GM12878 (cell line): Measurements from ENCODE around the gene IGF1R. TPM values are rescaled to one million over a fixed set of nuclear protein-coding genes. Genes with fewer than 3 reads are reported as not detected.

ENCODE experiments used
- ATAC-seq: fragments of 200-7000 bp; cut with Tn5 transposase; 3 replicates; pipeline ENCODE4 v1.9.1; 2020; ENCODE audit warnings: mild to moderate bottlenecking, moderate library complexity
- BruUV-seq: library from RNA; stranded (reverse); fragments of 400-500 nt; replicated peaks from 2 replicates; lab custom pipeline; 2021; lab: Mats Ljungman, UMichigan
- CTCF ChIA-PET: fragments of 300-600 bp; sonication (Branson Sonifier 250); formaldehyde crosslinking; extraction: SDS; loops from one replicate; lab custom pipeline; 2021; ENCODE audit warnings: inconsistent platforms; lab: Yijun Ruan, JAX
- POLR2A ChIA-PET: fragments of 350-600 bp; formaldehyde crosslinking; extraction: SDS; loops from one replicate; lab custom pipeline; 2021; ENCODE audit warnings: inconsistent platforms; lab: Charles Lee
- RAD21 ChIA-PET: fragments of 300-600 bp; sonication (Branson Sonifier 250); formaldehyde crosslinking; loops from one replicate; lab custom pipeline; 2023; ENCODE audit warnings: antibody characterized with exemption; ENCODE audit not compliant: unreplicated experiment; lab: Charles Lee
- SMC1A ChIA-PET: fragments of 300-600 bp; sonication (Branson Sonifier 250); formaldehyde crosslinking; loops from one replicate; lab custom pipeline; 2023; ENCODE audit not compliant: unreplicated experiment, uncharacterized antibody; lab: Charles Lee
- DNase-seq: peaks from one replicate; pipeline ENCODE4 v3.0.0-alpha.2; 2011; ENCODE audit warnings: low read depth, low spot score
- FAIRE-seq: peaks from 3 replicates; lab custom pipeline; 2011; peaks lifted over from hg19 to GRCh38; lab: Jason Lieb, UNC
- H2AFZ ChIP-seq: 2 replicates; pipeline ENCODE4 v1.6.0; 2011; ENCODE audit warnings: low read depth, low read length, control low read depth; ENCODE audit not compliant: control insufficient read depth
- H3K27ac ChIP-seq: 2 replicates; pipeline ENCODE4 v1.5.1; 2011; ENCODE audit warnings: control low read depth; ENCODE audit not compliant: control insufficient read depth, insufficient read depth
- H3K27me3 ChIP-seq, 2 experiments: replicated peaks in 1 of 2; 2 replicates each; pipeline versions ENCODE4 v1.6.0 to v1.6.1; 2011; ENCODE audit warnings: low read length in 1 of 2; ENCODE audit not compliant: control insufficient read depth in 2 of 2, insufficient read depth in 2 of 2
- H3K36me3 ChIP-seq, 2 experiments: 2 replicates each; pipeline ENCODE4 v1.5.1; 2011; ENCODE audit warnings: low read length in 1 of 2; ENCODE audit not compliant: control insufficient read depth in 2 of 2, insufficient read depth in 2 of 2
- H3K4me1 ChIP-seq: 2 replicates; pipeline ENCODE4 v1.6.1; 2011; ENCODE audit warnings: mild to moderate bottlenecking, low read length, moderate library complexity, mixed read lengths; ENCODE audit not compliant: control insufficient read depth, insufficient read depth
- H3K4me2 ChIP-seq: 2 replicates; pipeline ENCODE4 v1.6.0; 2011; ENCODE audit warnings: control low read depth; ENCODE audit not compliant: control insufficient read depth, insufficient read depth
- H3K4me3 ChIP-seq: fragments of 200-600 bp; sonication (generic); 2 replicates; pipeline ENCODE4 v1.5.1; 2016
- H3K79me2 ChIP-seq: 2 replicates; pipeline ENCODE4 v1.6.0; 2011; ENCODE audit warnings: low read length; ENCODE audit not compliant: control insufficient read depth, insufficient read depth
- H3K9ac ChIP-seq: 2 replicates; pipeline ENCODE4 v1.8.0; 2011; ENCODE audit warnings: low read length, control low read depth, mixed read lengths; ENCODE audit not compliant: control insufficient read depth, insufficient read depth
- H3K9me3 ChIP-seq: replicated peaks from 3 replicates; pipeline ENCODE4 v1.5.1; 2011; ENCODE audit warnings: mild to moderate bottlenecking, low read length; ENCODE audit not compliant: control insufficient read depth, insufficient read depth
- H4K20me1 ChIP-seq: 2 replicates; pipeline ENCODE4 v1.6.0; 2011; ENCODE audit not compliant: control insufficient read depth, insufficient read depth
- BHLHE40 ChIP-seq, 2 experiments: fragments of 450-650 bp in 1 of 2; IDR thresholded peaks; 2 replicates each; pipeline ENCODE4 v1.6.1; 2011 to 2017; ENCODE audit warnings: low read depth in 2 of 2, borderline replicate concordance in 1 of 2, improper control_type of control experiment in 1 of 2, low read length in 1 of 2, mild to moderate bottlenecking in 1 of 2
- CBFB ChIP-seq: IDR thresholded peaks from 2 replicates; pipeline ENCODE4 v1.6.1; 2016; ENCODE audit warnings: antibody characterized with exemption, low read depth
- EED ChIP-seq: sonication (generic); IDR thresholded peaks from 2 replicates; pipeline ENCODE4 v1.6.1; 2016; ENCODE audit warnings: antibody characterized with exemption, low read depth
- IKZF1 ChIP-seq: fragments of 450-650 bp; conservative IDR thresholded peaks from 2 replicates; pipeline ENCODE4 v1.6.1; 2017; ENCODE audit warnings: antibody characterized with exemption, mild to moderate bottlenecking
- IKZF2 ChIP-seq, 2 experiments: fragments of 450-650 bp; IDR thresholded peaks; 2 replicates each; pipeline ENCODE4 v1.6.1; 2017; ENCODE audit warnings: mild to moderate bottlenecking in 2 of 2, moderate library complexity in 2 of 2
- POLR2A ChIP-seq: IDR thresholded peaks from 2 replicates; pipeline ENCODE4 v1.6.1; 2011; ENCODE audit warnings: low read depth, mild to moderate bottlenecking, low read length
- SMAD1 ChIP-seq: fragments of 450-650 bp; IDR thresholded peaks from 2 replicates; pipeline ENCODE4 v1.6.1; 2018; ENCODE audit warnings: mild to moderate bottlenecking, low read depth; ENCODE audit not compliant: partially characterized antibody
- SUZ12 ChIP-seq: fragments of 200-600 bp; sonication (generic); IDR thresholded peaks from one replicate; pipeline ENCODE4 v1.6.1; 2018; ENCODE audit warnings: antibody characterized with exemption, mild to moderate bottlenecking; ENCODE audit not compliant: unreplicated experiment
- ZBED1 ChIP-seq: IDR thresholded peaks from 2 replicates; pipeline ENCODE4 v1.6.1; 2016; ENCODE audit warnings: borderline replicate concordance
- ZBTB11 ChIP-seq: fragments of 450-650 bp; formaldehyde crosslinking; IDR thresholded peaks from 2 replicates; pipeline ENCODE4 v1.5.0; 2022; ENCODE audit warnings: mild to moderate bottlenecking, missing genetic modification characterization
- WGBS: methylation state at CpG from one replicate; pipeline ENCODE4 v1.1.6; 2016; ENCODE audit warnings: low lambda C conversion rate; ENCODE audit not compliant: insufficient replicate concordance, insufficient coverage; ENCODE audit errors: missing lambda C conversion rate; 5-methylcytosine and 5-hydroxymethylcytosine counted together
- in situ Hi-C: fragments of 300-500 bp; cut with MboI; formaldehyde crosslinking; loops from 9 replicates; pipeline ENCODE4 v1.14.3; 2018; ENCODE audit warnings: mixed read lengths
- intact Hi-C: fragments of 100-400 bp; cut with micrococcal nuclease; formaldehyde crosslinking; loops from one replicate; pipeline ENCODE4 v1.14.2; 2022; ENCODE audit not compliant: unreplicated experiment
- polyA plus RNA-seq, 11 experiments: library from polyadenylated mRNA; depleted of rRNA in 4 of 11; unstranded in 6 of 11; stranded (reverse) in 5 of 11; fragments of >200 nt; fragmentation: Nextera tagmentation in 4 of 11; fragmentation: Illumina TruSeq in 1 of 11; extraction: Ambion mirVana in 4 of 11; extraction: Trizol in 1 of 11; gene quantifications; 1 replicate in 1 of 11; 2 replicates in 10 of 11; pipeline versions ENCODE4 v1.2.1 to v1.2.3, GENCODE V29; 2011 to 2016; ENCODE audit warnings: inconsistent platforms in 2 of 11, missing spikeins in 2 of 11, low read depth in 1 of 11
- total RNA-seq, 4 experiments: library from RNA; depleted of rRNA in 3 of 4; stranded (reverse); fragments of >200 nt in 3 of 4; fragmentation: Illumina TruSeq in 1 of 4; extraction: Trizol in 1 of 4; gene quantifications; 2 replicates each; pipeline versions ENCODE4 v1.2.1 to v1.2.3, GENCODE V29; 2013 to 2021

IGF1R gene
- total and polyA plus RNA-seq, 10 of the 15 experiments (the other 5 are each of a cell fraction or from before 2014, with no cell fraction given) = 0.03 to 2.7 (median 0.66) TPM

- Histone ChIP-seq H4K20me1 (no peaks in the 10 kb centered on the region), H3K79me2 (no peaks in the 10 kb centered on the region), H3K9ac (no peak overlapping the region), H3K4me2 (peak overlapping the region; percentile 56), H3K4me3 (peak overlapping the region; percentile 74)
- intact Hi-C loops (loop anchor here (1.0 to 5.0 kb wide), 3 partner anchors 204 to 428 kb away; no protein-coding TSS in a partner anchor), in situ Hi-C loops (no loop called here)
- ChIA-PET SMC1A (interaction anchor here (0.7 kb wide), 1 partner anchor 202 kb away, joined by 3 read pairs; no protein-coding TSS in a partner anchor), POLR2A (no interaction called here)
- BruUV-seq = no TSS peak
- TF ChIP-seq IKZF1 (peak; percentile 40; the same call in 1 of the 2 replicates), ZBED1 (no peak)
- TF ChIP-seq, all 136 proteins: peak for 1
- CTCF ChIA-PET = interaction anchor here (1.2 to 1.4 kb wide), 3 partner anchors 206 to 453 kb away, joined by 3 to 4 read pairs (median 3); no protein-coding TSS in a partner anchor
- DNase-seq = no peak
- WGBS = 6% methylated on average over 46 of the region's 121 CpGs
- no peak for FAIRE-seq
- H3K27ac ChIP-seq = no peak overlapping the region
- RAD21 ChIA-PET = no interaction called here
- H3K4me1 ChIP-seq = no peaks in the 10 kb centered on the region; the same call in 1 of the 2 replicates
- peak; percentile 27 for ATAC-seq
- H3K36me3 ChIP-seq = no peaks in the 10 kb centered on the region
- no peaks in the 10 kb centered on the region; the same call in 2 of the 3 replicates for H3K9me3 ChIP-seq
- peak overlapping the region; percentile 22 for H2AFZ ChIP-seq
- peaks cover 14 to 29% of the 10 kb centered on the region in 2 experiments for H3K27me3 ChIP-seq
Observed at GRCh38 chr15:98648654-98649471, 524 bp downstream of the IGF1R start.

GRCh38 chr15:98649472-98650416 is 1.4 kb downstream of the IGF1R start:
- DNase-seq (no peak), ATAC-seq (no peak), FAIRE-seq (no peak)
- H3K4me1 ChIP-seq = no peaks in the 10 kb centered on the region; the same call in 1 of the 2 replicates
- no peak overlapping the region; the same call in none of the 2 replicates for H2AFZ ChIP-seq
- ChIA-PET POLR2A (no interaction called here), CTCF (no interaction called here), RAD21 (no interaction called here), SMC1A (no interaction called here)
- BruUV-seq = no TSS peak
- in situ Hi-C loops = loop anchor here (10.0 kb wide), 2 partner anchors 205 to 425 kb away; no protein-coding TSS in a partner anchor
- H3K27ac ChIP-seq = no peak overlapping the region
- H4K20me1 ChIP-seq = no peaks in the 10 kb centered on the region
- H3K4me3 ChIP-seq = peak overlapping the region; percentile 74; the same call in 1 of the 2 replicates
- intact Hi-C loops = loop anchor here (2.0 to 5.0 kb wide), 2 partner anchors 207 to 428 kb away; no protein-coding TSS in a partner anchor
- 36% methylated on average over 72 of the region's 94 CpGs for WGBS
- peak overlapping the region; percentile 56 for H3K4me2 ChIP-seq
- peaks cover 14 to 29% of the 10 kb centered on the region in 2 experiments for H3K27me3 ChIP-seq
- H3K36me3 ChIP-seq = no peaks in the 10 kb centered on the region
- no peak overlapping the region for H3K9ac ChIP-seq
- H3K9me3 ChIP-seq = no peaks in the 10 kb centered on the region; the same call in 2 of the 3 replicates
- H3K79me2 ChIP-seq = no peaks in the 10 kb centered on the region
- TF ChIP-seq ZBTB11 (CRISPR knock-in tag) = no peak
- no peak for TF ChIP-seq EED
- peak; percentile 50 for TF ChIP-seq SUZ12
- no peak for TF ChIP-seq CBFB
- no peak; a peak in 1 of 4 replicates for TF ChIP-seq BHLHE40 (IDR thresholded peaks at IDR 0.05; ENCODE audit: borderline replicate concordance in 1 of 2, low read depth in 2 of 2, low read length in 1 of 2)
- TF ChIP-seq IKZF2 (IDR thresholded peaks at IDR 0.05) = no peak
- no peak for TF ChIP-seq POLR2A
- no peak for TF ChIP-seq SMAD1
